RWPE1 (cell line): ENCODE measurements around the gene CLN6.
"Not testable (repeated sequence)": the region's sequence is repeated elsewhere in the genome, so short reads cannot be mapped to it uniquely, and the experiment has no call there.

ENCODE experiments used
- CTCF ChIA-PET: fragments of 350-600 bp; sonication (Branson Sonifier 250); formaldehyde crosslinking; extraction: SDS; loops from one replicate; lab custom pipeline; 2021; lab: Yijun Ruan, JAX
- POLR2A ChIA-PET: fragments of 400-600 bp; formaldehyde crosslinking; extraction: SDS; loops from one replicate; lab custom pipeline; 2020; ENCODE audit warnings: antibody characterized with exemption; ENCODE audit not compliant: low non-redundant PET; lab: Yijun Ruan, JAX
- DNase-seq: peaks from one replicate; pipeline ENCODE4 v3.0.0; 2012; ENCODE audit warnings: low spot score
- H3K27ac ChIP-seq: fragments of 450-650 bp; 2 replicates; pipeline ENCODE4 v1.5.1; 2017
- CTCF ChIP-seq: fragments of 450-650 bp; conservative IDR thresholded peaks from 2 replicates; pipeline ENCODE4 v1.5.1; 2017; ENCODE audit warnings: low read depth, mild to moderate bottlenecking

Gene CLN6

GRCh38 chr15:68227643-68228142 lies 1.8 kb downstream of the CLN6 start:
- ChIA-PET CTCF (interaction anchor here (0.6 kb wide), 2 partner anchors 17 to 156 kb away, joined by 3 to 7 read pairs; no protein-coding TSS in a partner anchor), POLR2A (no interaction called here)
- no peak for DNase-seq
- H3K27ac ChIP-seq: peak overlapping the region; percentile 86
- no peak for TF ChIP-seq CTCF

GRCh38 chr15:68225442-68225841 lies 4.1 kb downstream of the CLN6 start:
- DNase-seq, POLR2A ChIA-PET, CTCF ChIA-PET: not testable (repeated sequence)
- H3K27ac ChIP-seq: peak overlapping the region; percentile 23

- 0 out of 2 replicates have a peak overlapping the region, but pooled peaks have one; percentile 7 for H3K27ac ChIP-seq
- DNase-seq: no peak
- CTCF ChIA-PET: interaction anchor here (0.8 kb wide), 1 partner anchor 247 kb away, joined by 5 read pairs; no protein-coding TSS in a partner anchor
- TF ChIP-seq CTCF: no peak
- POLR2A ChIA-PET: no interaction called here
These were observed 4.8 kb downstream of the CLN6 start for GRCh38 chr15:68224546-68225250.

GRCh38 chr15:68224108-68224507 lies 5.4 kb downstream of the CLN6 start:
- no peak for DNase-seq
- CTCF ChIA-PET: no interaction called here
- H3K27ac ChIP-seq: no peak overlapping the region
- POLR2A ChIA-PET: no interaction called here
- no peak for TF ChIP-seq CTCF

GRCh38 chr15:68223171-68223570 lies 6.4 kb downstream of the CLN6 start:
- TF ChIP-seq CTCF: no peak
- DNase-seq: no peak
- no peak overlapping the region for H3K27ac ChIP-seq
- POLR2A ChIA-PET: no interaction called here
- CTCF ChIA-PET: no interaction called here

GRCh38 chr15:68222432-68222743 lies 7.1 kb downstream of the CLN6 start:
- DNase-seq, POLR2A ChIA-PET, H3K27ac ChIP-seq, CTCF ChIA-PET: not testable (repeated sequence)

- POLR2A ChIA-PET, CTCF ChIA-PET, DNase-seq, H3K27ac ChIP-seq: not testable (repeated sequence)
These were observed 7.7 kb downstream of the CLN6 start for GRCh38 chr15:68221530-68222431.

- CTCF ChIA-PET: interaction anchor here (1.2 kb wide), 1 partner anchor 32 kb away, joined by 4 read pairs; no protein-coding TSS in a partner anchor
- no peak for DNase-seq
- POLR2A ChIA-PET: no interaction called here
- TF ChIP-seq CTCF: no peak
- H3K27ac ChIP-seq: no peak overlapping the region
These were observed 8.6 kb downstream of the CLN6 start for GRCh38 chr15:68220967-68221366.
